A549 (cell line): ENCODE results near the gene CDC42BPB.

ENCODE experiments used
- BHLHE40 ChIP-seq: IDR thresholded peaks from 2 replicates; pipeline ENCODE4 v1.6.1; 2012; ENCODE audit warnings: low read depth, low read length, inconsistent platforms
- FOSL2 ChIP-seq, 2 experiments: fragments of 450-650 bp in 1 of 2; fragments of >200 bp in 1 of 2; sonication (Bioruptor Twin) in 1 of 2; formaldehyde crosslinking; IDR thresholded peaks; 2 replicates each; pipeline versions ENCODE4 v1.5.0 to v1.6.1; 2016 to 2020; ENCODE audit warnings: mild to moderate bottlenecking in 1 of 2, moderate library complexity in 1 of 2
- MYC ChIP-seq: IDR thresholded peaks from 2 replicates; pipeline ENCODE4 v1.6.1; 2012; ENCODE audit warnings: mild to moderate bottlenecking, inconsistent platforms, low read length, improper control_type of control experiment, borderline replicate concordance
- POLR2A ChIP-seq: IDR thresholded peaks from 2 replicates; pipeline ENCODE4 v1.6.1; 2012; ENCODE audit warnings: mild to moderate bottlenecking, low read length
- TF ChIP-seq, protein P1 (sequence below): fragments of >200 bp; sonication (Bioruptor Twin); formaldehyde crosslinking; IDR thresholded peaks from 3 replicates; pipeline ENCODE4 v1.5.1; 2016

DNA sequence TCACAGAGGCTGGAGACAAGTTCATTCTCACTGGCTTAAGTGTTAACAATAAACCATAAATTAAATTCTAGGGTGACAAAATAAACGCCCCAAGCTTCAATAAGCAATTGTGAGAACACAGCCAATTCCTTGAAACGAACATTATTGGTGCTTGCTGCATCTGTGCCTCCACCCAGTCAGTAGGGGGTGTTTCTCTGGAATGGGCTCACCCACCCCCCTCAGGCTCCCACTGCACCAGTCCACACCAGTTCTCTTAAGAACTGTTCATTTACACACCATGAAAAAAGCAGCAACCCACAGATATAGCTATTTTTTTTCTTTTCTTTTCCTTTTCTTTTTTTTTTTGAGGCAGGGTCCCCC lies 34.7 kb downstream of the CDC42BPB start:
- TF ChIP-seq, protein P1, sequence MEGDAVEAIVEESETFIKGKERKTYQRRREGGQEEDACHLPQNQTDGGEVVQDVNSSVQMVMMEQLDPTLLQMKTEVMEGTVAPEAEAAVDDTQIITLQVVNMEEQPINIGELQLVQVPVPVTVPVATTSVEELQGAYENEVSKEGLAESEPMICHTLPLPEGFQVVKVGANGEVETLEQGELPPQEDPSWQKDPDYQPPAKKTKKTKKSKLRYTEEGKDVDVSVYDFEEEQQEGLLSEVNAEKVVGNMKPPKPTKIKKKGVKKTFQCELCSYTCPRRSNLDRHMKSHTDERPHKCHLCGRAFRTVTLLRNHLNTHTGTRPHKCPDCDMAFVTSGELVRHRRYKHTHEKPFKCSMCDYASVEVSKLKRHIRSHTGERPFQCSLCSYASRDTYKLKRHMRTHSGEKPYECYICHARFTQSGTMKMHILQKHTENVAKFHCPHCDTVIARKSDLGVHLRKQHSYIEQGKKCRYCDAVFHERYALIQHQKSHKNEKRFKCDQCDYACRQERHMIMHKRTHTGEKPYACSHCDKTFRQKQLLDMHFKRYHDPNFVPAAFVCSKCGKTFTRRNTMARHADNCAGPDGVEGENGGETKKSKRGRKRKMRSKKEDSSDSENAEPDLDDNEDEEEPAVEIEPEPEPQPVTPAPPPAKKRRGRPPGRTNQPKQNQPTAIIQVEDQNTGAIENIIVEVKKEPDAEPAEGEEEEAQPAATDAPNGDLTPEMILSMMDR = no peak
- TF ChIP-seq FOSL2 (IDR thresholded peaks at IDR 0.05) (no peak), FOSL2 (CRISPR knock-in tag; IDR thresholded peaks at IDR 0.05) (no peak), POLR2A (no peak), BHLHE40 (no peak), MYC (no peak)
